CD14-positive monocyte (primary cell): ENCODE results near the gene AFF1. TPM values are rescaled to one million over a fixed set of nuclear protein-coding genes. Genes with fewer than 3 reads are reported as not detected.

Experiments
- DNase-seq, 3 donors: peaks; one replicate each; pipeline ENCODE4 v3.0.0-alpha.2; 2011 to 2022
- H2AFZ ChIP-seq: 2 replicates; pipeline ENCODE4 v1.6.0; 2012; ENCODE audit warnings: mild to moderate bottlenecking, low read depth, low read length, inconsistent platforms; ENCODE audit not compliant: insufficient read depth, poor library complexity, severe bottlenecking
- H3K27ac ChIP-seq, 2 donors: 1 replicate in 1 of 2; 2 replicates in 1 of 2; pipeline ENCODE4 v1.5.1; 2012 to 2013; ENCODE audit warnings: low read length in 2 of 2, control low read depth in 1 of 2, inconsistent platforms in 1 of 2, low read depth in 1 of 2, mild to moderate bottlenecking in 1 of 2
- H3K27me3 ChIP-seq, 2 donors: one replicate each; pipeline versions ENCODE4 v1.6.0 to v1.6.1; 2011 to 2013; ENCODE audit warnings: low read length in 2 of 2; ENCODE audit not compliant: control insufficient read depth in 2 of 2, insufficient read depth in 2 of 2
- H3K36me3 ChIP-seq, 2 donors: replicated peaks in 1 of 2; 1 replicate in 1 of 2; 2 replicates in 1 of 2; pipeline versions ENCODE4 v1.5.1 to v1.6.1; 2012 to 2013; ENCODE audit warnings: low read length in 2 of 2, control low read depth in 1 of 2, inconsistent platforms in 1 of 2, mild to moderate bottlenecking in 1 of 2; ENCODE audit not compliant: insufficient read depth in 2 of 2, control insufficient read depth in 1 of 2
- H3K4me1 ChIP-seq, 2 donors: 1 replicate in 1 of 2; 2 replicates in 1 of 2; pipeline versions ENCODE4 v1.5.1 to v1.6.1; 2012 to 2013; ENCODE audit warnings: low read length in 2 of 2, control low read depth in 1 of 2, inconsistent platforms in 1 of 2, mild to moderate bottlenecking in 1 of 2, moderate library complexity in 1 of 2; ENCODE audit not compliant: insufficient read depth in 2 of 2, control insufficient read depth in 1 of 2
- H3K4me2 ChIP-seq: replicated peaks from 2 replicates; pipeline ENCODE3; 2012; ENCODE audit warnings: low read length, moderate library complexity, mild to moderate bottlenecking; ENCODE audit not compliant: poor library complexity, severe bottlenecking; ENCODE audit errors: extremely low read depth
- H3K4me3 ChIP-seq, 3 experiments: fragments of 200-600 bp in 1 of 3; sonication (generic) in 1 of 3; replicated peaks in 1 of 3; 1 replicate in 2 of 3; 2 replicates in 1 of 3; pipeline ENCODE4 v1.5.1; 2011 to 2013; ENCODE audit warnings: low read length in 3 of 3, mild to moderate bottlenecking in 3 of 3, control low read depth in 2 of 3, low read depth in 2 of 3, inconsistent platforms in 1 of 3, moderate library complexity in 1 of 3
- H3K79me2 ChIP-seq: 2 replicates; pipeline ENCODE4 v1.6.0; 2012; ENCODE audit warnings: mild to moderate bottlenecking, control low read depth, inconsistent platforms, low read length, moderate library complexity; ENCODE audit not compliant: insufficient read depth
- H3K9ac ChIP-seq: 2 replicates; pipeline ENCODE4 v1.6.0; 2017; ENCODE audit warnings: low read length, mild to moderate bottlenecking; ENCODE audit not compliant: insufficient read depth, poor library complexity, severe bottlenecking
- H3K9me3 ChIP-seq, 2 donors: replicated peaks in 1 of 2; 1 replicate in 1 of 2; 2 replicates in 1 of 2; pipeline versions ENCODE4 v1.5.1 to v1.6.1; 2012 to 2013; ENCODE audit warnings: low read length in 2 of 2, control low read depth in 1 of 2; ENCODE audit not compliant: control insufficient read depth in 1 of 2, insufficient read depth in 1 of 2
- H4K20me1 ChIP-seq: 2 replicates; pipeline ENCODE4 v1.6.0; 2012; ENCODE audit warnings: mild to moderate bottlenecking, low read length, control low read depth, moderate library complexity; ENCODE audit not compliant: insufficient read depth
- H3K27ac Mint-ChIP-seq, 7 donors: one replicate each; pipeline ENCODE4 v1.8.0; 2020; ENCODE audit warnings: mild to moderate bottlenecking in 7 of 7, mixed read lengths in 7 of 7, moderate library complexity in 6 of 7, inconsistent platforms in 2 of 7
- H3K27me3 Mint-ChIP-seq, 3 donors: one replicate each; pipeline ENCODE4 v1.8.0; 2021 to 2022; ENCODE audit warnings: low read depth in 3 of 3, mild to moderate bottlenecking in 3 of 3, mixed read lengths in 3 of 3, moderate library complexity in 3 of 3, inconsistent platforms in 1 of 3
- H3K36me3 Mint-ChIP-seq, 2 donors: one replicate each; pipeline ENCODE4 v1.8.0; 2020; ENCODE audit warnings: mixed read lengths in 2 of 2, inconsistent platforms in 1 of 2, mild to moderate bottlenecking in 1 of 2
- H3K4me1 Mint-ChIP-seq: one replicate; pipeline ENCODE4 v1.8.0; 2020; ENCODE audit warnings: mild to moderate bottlenecking, mixed read lengths
- H3K4me3 Mint-ChIP-seq, 2 donors: one replicate each; pipeline ENCODE4 v1.8.0; 2020; ENCODE audit warnings: mild to moderate bottlenecking in 2 of 2, mixed read lengths in 2 of 2, moderate library complexity in 1 of 2
- H3K9me3 Mint-ChIP-seq, 7 donors: one replicate each; pipeline ENCODE4 v1.8.0; 2020 to 2022; ENCODE audit warnings: mixed read lengths in 7 of 7, mild to moderate bottlenecking in 6 of 7, moderate library complexity in 6 of 7, inconsistent platforms in 2 of 7
- WGBS: methylation state at CpG from one replicate; pipeline ENCODE4 v1.1.5; 2013; ENCODE audit warnings: missing lambda C conversion rate; ENCODE audit not compliant: insufficient coverage; 5-methylcytosine and 5-hydroxymethylcytosine counted together
- intact Hi-C, 2 donors: fragments of 100-400 bp; cut with micrococcal nuclease; formaldehyde crosslinking; loops; one replicate each; pipeline versions ENCODE4 v1.15.0 to v1.15.1; 2023
- polyA plus RNA-seq, 3 donors: library from polyadenylated mRNA; depleted of rRNA in 1 of 3; unstranded in 2 of 3; stranded (reverse) in 1 of 3; fragments of 300-500 nt in 2 of 3; fragments of >200 nt in 1 of 3; fragmentation: Illumina TruSeq in 2 of 3; gene quantifications; 1 replicate in 2 of 3; 2 replicates in 1 of 3; pipeline ENCODE4 v1.2.3, GENCODE V29; 2012 to 2021
- TF ChIP-seq, protein P1 (sequence below): fragments of 200-600 bp; IDR thresholded peaks from one replicate; pipeline ENCODE4 v1.8.0; 2022; ENCODE audit warnings: antibody characterized with exemption, mild to moderate bottlenecking

The AFF1 gene
- polyA plus RNA-seq, 3 donors = 7.5 to 20.9 (median 16.3) TPM

DNA sequence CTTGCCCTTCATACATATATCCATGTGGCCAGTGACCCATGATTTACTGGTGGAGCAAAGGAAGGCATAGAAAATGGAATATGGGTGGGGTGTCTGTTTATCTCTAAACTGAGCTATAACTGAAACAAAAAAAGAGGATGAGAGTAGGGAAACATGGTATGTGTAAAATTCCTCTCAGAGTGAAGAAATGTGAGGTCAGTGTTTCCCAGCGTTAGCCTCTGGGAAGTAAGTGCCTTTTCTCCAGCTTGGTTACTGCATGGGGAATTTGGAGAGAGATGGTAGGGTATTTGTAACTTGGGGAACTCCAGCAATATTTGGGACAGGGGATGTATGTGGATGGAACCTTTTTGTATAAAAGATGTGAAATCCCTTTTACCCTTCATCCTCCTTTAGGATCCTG is 89.4 kb downstream of the AFF1 start:
- H3K9me3 ChIP-seq = no peaks in the 10 kb centered on the region
- Mint-ChIP-seq H3K36me3 (peaks cover 3 to 8% of the 10 kb centered on the region in 2 donors), H3K4me3 (no peak overlapping the region), H3K27me3 (peaks cover 0 to 2% (median 1%) of the 10 kb centered on the region in 3 donors), H3K27ac (peak overlapping the region in 2 of 7 donors; percentile 10 to 27), H3K4me1 (peaks cover 45% of the 10 kb centered on the region), H3K9me3 (no peaks in the 10 kb centered on the region)
- H3K4me2 ChIP-seq = no peak overlapping the region
- H3K4me3 ChIP-seq = no peak overlapping the region
- H3K9ac ChIP-seq = no peak overlapping the region
- peaks cover 98% of the 10 kb centered on the region for H3K79me2 ChIP-seq
- no peak for DNase-seq
- TF ChIP-seq, protein P1, sequence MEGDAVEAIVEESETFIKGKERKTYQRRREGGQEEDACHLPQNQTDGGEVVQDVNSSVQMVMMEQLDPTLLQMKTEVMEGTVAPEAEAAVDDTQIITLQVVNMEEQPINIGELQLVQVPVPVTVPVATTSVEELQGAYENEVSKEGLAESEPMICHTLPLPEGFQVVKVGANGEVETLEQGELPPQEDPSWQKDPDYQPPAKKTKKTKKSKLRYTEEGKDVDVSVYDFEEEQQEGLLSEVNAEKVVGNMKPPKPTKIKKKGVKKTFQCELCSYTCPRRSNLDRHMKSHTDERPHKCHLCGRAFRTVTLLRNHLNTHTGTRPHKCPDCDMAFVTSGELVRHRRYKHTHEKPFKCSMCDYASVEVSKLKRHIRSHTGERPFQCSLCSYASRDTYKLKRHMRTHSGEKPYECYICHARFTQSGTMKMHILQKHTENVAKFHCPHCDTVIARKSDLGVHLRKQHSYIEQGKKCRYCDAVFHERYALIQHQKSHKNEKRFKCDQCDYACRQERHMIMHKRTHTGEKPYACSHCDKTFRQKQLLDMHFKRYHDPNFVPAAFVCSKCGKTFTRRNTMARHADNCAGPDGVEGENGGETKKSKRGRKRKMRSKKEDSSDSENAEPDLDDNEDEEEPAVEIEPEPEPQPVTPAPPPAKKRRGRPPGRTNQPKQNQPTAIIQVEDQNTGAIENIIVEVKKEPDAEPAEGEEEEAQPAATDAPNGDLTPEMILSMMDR = no peak
- H2AFZ ChIP-seq = no peak overlapping the region
- 0% methylated on average over 1 of the region's 1 CpG for WGBS
- intact Hi-C loops = no loop called here
- no peaks in the 10 kb centered on the region for H3K27me3 ChIP-seq
- H4K20me1 ChIP-seq = peaks cover 94% of the 10 kb centered on the region
- peaks cover 23 to 25% of the 10 kb centered on the region in 2 donors for H3K4me1 ChIP-seq
- peak overlapping the region in 1 of 2 donors; percentile 6 for H3K27ac ChIP-seq
- no peaks in the 10 kb centered on the region for H3K36me3 ChIP-seq

DNA sequence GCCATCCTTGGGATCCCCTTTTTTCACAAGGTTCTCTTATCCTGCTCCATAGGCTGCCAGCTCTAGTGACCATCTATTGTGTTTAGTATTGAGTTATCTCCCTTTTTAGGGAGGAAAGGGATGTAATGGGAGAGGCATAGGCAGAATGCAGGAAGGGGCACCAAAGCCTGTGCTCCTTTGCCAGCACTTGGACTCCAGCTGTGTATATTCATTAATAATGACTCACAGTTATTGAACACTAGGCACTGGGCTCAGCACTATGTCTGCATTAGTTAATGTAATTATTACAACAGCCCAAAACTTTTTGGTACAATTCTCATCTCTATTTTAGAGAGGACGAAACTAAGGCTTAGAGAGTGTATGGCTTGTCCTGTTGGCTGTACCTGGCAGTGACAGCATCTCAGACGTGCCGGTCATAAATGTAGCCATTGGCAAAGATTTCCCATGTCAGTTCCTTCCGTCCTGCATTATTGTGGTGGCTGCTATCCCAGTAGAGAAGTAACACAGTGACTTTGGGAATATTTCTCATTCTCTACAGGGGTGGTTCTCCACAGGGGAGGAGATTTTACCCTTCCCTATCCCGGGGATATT is 90.3 kb downstream of the AFF1 start:
- H3K4me3 ChIP-seq = no peak overlapping the region
- no peak for DNase-seq
- Mint-ChIP-seq H3K27ac (peak overlapping the region in 4 of 7 donors; percentile 5 to 42 (median 25)), H3K27me3 (peaks cover 0 to 2% (median 1%) of the 10 kb centered on the region in 3 donors), H3K9me3 (no peaks in the 10 kb centered on the region), H3K4me1 (peaks cover 37% of the 10 kb centered on the region), H3K36me3 (peaks cover 6 to 11% of the 10 kb centered on the region in 2 donors), H3K4me3 (no peak overlapping the region)
- peaks cover 98% of the 10 kb centered on the region for H3K79me2 ChIP-seq
- peaks cover 19% of the 10 kb centered on the region in 2 donors for H3K4me1 ChIP-seq
- no peak overlapping the region for H3K4me2 ChIP-seq
- H3K36me3 ChIP-seq = no peaks in the 10 kb centered on the region
- H4K20me1 ChIP-seq = peaks cover 94% of the 10 kb centered on the region
- 92% methylated on average over 2 of the region's 5 CpGs for WGBS
- intact Hi-C loops = no loop called here
- H2AFZ ChIP-seq = no peak overlapping the region
- H3K27me3 ChIP-seq = no peaks in the 10 kb centered on the region
- no peaks in the 10 kb centered on the region for H3K9me3 ChIP-seq
- no peak overlapping the region for H3K9ac ChIP-seq
- TF ChIP-seq, protein P1 = no peak
- H3K27ac ChIP-seq = no peak overlapping the region
